Stimulated activated CD8-positive, alpha-beta memory T cell treated with anti-CD3 and anti-CD28 coated beads, Interleukin-7, amount 100 ng/mL, for 48 hours (primary cell): ENCODE results near the gene SUPT4H1.
"Not testable (repeated sequence)": the region's sequence is repeated elsewhere in the genome, so short reads cannot be mapped to it uniquely, and the experiment has no call there.

Experiments
- DNase-seq, 2 donors: peaks; one replicate each; pipeline ENCODE4 v3.0.0-alpha.2; 2020; ENCODE audit warnings: low read depth in 1 of 2; ENCODE audit errors: extremely low read depth in 1 of 2

The SUPT4H1 gene

GRCh38 chr17:58351831-58352595, at the start of gene SUPT4H1:
Gene SUPT4H1, minus strand, starts transcription at chr17:58352201. Its CDS starts 66 bp downstream, at chr17:58352135.
- DNase-seq = peak; percentile 84

DNA sequence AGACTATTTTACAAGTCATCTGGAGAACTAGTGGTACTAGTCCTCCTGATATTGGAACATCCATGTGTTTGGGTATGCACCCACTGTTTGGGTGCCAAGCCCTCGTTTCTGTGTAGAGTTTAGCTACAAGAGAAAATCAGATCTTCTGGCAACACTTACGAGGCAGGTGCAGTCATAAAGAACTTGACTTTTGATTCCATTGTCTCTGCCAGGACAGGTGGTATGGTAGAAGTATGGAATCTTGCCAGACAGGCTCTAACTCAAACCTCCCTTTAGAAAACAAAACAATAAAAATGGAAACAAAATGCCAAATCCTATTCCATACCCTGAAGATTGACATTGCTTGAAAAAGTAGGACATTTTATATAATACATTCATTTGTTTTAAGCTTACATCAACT, 49.3 kb upstream of the SUPT4H1 start:
- DNase-seq = no peak

DNA sequence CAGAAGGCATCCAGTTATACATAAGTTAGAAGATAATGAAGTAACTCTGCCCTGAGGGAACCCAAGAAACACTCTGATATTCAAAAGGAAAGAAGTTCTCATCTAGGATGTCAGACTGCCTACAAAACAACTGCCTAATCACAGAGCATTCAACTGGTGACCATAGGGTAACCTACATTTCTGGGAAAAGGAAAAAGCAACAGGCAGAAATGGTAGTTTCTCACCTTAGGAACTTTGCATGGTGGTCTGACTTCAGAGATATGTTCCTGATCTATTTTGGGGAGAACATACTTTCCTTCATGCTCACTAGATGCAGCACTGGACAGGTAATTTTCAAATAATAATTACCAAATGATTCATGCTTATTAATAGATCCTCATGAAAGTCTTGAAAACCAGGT, 48.8 kb upstream of the SUPT4H1 start:
- DNase-seq = no peak

DNA sequence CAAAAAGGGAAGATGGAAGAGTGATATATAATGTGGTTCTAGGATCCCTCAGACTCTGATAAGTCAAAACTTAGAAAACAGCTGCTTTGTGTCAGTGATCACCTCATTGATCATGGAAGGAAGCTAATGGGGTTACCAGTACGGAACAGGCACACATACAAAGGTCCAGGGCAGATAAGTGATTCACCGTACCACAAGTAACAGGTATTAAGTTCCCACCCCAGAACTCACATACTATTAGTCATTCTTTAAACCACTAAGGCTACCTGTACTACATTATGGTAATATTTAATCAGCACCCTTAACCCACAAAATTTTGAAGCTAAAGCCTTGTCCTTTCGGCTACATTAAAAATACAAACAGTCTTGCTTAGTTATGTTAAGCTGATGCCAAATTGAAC, 48.0 kb upstream of the SUPT4H1 start:
- DNase-seq = no peak

DNA sequence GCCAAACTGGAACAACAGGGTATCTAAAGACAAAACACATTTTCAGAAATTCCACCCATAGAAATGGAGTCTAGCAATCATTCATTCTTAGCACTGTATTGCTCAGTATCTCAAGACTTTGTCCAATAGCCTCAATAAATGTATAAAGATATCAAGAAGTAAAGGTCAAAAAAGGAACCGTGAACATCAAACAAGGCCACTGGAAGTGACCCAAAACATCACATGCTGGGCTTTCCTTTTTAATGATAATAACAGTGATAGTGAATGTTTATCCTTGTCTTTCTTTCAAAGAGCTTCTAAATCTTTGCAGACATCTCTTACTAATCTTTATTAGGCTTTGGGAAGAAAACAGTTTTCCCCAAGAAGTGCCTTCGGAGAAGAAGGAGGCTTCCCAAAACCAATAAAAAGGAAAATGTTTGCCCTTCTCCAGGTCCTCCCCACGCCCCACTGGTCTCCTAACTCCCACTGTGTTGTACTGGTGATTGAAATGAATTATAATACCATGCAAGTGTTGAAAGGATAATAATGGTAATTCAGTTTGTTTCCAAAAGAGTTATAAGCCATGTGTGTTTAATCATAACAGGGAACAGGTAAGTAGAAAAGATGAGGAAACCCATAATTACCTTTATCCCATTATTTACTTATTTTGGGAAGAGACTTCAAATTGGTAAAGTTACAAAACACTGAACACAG, 46.7 kb upstream of the SUPT4H1 start:
- no peak for DNase-seq

- not testable (repeated sequence) for DNase-seq
Observed at GRCh38 chr17:58397421-58397820, 45.4 kb upstream of the SUPT4H1 start.

- no peak for DNase-seq
Observed at GRCh38 chr17:58396173-58396572, 44.2 kb upstream of the SUPT4H1 start.

DNA sequence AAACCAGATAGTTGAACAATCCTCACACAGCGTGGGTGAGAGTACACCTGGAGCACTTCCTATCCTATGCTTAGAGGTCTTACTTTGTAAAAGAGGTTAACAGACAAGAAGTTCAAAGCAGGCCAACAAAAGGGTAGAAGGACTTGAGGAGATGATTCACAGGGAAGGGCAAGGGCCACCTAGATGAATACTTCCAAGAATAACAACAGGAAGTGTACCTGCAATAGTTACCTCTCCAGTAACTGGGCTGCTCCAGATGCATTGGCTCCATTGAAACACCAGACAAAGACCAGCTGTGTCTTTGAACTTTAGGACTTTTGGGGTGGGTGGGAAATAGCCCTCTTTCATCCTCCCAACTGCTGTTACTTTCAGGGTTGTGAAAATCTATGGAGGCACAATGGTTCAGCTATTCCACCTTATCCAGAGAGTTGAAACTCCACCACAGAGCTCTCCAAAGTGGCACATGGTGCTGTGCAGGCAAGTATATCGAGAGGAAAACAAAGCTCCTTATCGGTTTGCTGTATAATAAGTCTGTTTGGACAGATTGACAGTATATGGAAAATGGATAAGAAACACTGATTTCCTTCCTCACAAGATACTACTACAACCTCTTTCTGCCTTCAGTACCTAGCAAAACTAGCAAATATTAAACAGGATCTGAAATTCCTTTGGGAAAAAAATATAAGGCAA, 42.7 kb upstream of the SUPT4H1 start:
- DNase-seq = no peak

DNA sequence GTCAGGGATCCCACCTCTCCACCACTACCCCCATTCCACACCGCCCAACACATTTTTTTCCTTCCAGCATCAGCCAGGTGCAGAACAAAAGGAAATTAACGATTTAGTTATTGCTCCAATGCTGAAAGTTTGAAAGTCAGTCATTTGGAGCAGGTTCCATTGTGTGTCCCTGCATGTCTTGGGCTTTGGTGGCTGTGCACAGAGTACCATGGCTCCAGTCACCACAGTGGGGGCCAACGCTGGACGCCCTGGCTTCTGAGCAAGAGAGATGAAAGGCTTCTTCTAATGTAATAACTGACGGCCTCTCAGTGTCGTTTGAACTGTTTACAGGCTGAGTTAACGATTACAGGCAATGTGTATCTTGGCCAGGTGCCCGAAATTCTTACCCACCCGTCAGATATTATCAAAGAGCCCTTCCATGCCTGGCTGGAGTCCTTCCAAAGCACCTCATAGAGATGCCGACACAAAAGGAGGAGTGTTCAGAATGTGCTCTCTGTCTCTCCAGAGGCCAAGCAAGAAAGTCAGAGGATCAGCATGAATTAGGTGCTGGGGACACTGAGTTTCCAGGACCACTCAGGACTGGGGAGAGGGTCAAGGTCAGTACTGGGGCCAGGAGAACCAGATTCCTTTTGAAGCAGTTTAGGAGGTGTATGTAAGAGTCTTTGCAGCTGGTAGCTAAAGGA, 39.4 kb upstream of the SUPT4H1 start:
- DNase-seq = no peak

- DNase-seq = no peak
Observed at GRCh38 chr17:58390884-58391283, 38.9 kb upstream of the SUPT4H1 start.

GRCh38 chr17:58388302-58389190, 36.5 kb upstream of the SUPT4H1 start:
- no peak for DNase-seq

GRCh38 chr17:58387834-58388233, 35.8 kb upstream of the SUPT4H1 start:
- peak in 1 of 2 donors; percentile 14 for DNase-seq

DNA sequence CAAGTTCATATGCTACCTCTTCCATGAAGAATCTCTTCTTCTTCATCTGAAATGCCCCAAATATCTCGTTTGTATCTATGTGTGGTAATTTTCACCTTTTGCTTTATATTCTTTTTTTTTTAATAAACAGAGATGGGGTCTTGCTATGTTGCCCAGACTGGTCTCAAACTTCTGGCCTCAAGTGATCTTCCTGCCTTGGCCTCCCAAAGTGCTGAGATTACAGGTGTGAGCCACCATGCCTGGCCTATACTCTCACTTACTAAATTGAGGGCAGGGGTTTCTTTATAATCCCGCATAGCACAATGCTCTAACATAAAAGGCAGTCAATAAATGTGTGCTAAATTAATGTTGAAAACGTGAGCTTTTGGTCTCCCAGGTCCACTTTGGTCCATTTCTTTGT, 34.7 kb upstream of the SUPT4H1 start:
- DNase-seq = no peak

DNA sequence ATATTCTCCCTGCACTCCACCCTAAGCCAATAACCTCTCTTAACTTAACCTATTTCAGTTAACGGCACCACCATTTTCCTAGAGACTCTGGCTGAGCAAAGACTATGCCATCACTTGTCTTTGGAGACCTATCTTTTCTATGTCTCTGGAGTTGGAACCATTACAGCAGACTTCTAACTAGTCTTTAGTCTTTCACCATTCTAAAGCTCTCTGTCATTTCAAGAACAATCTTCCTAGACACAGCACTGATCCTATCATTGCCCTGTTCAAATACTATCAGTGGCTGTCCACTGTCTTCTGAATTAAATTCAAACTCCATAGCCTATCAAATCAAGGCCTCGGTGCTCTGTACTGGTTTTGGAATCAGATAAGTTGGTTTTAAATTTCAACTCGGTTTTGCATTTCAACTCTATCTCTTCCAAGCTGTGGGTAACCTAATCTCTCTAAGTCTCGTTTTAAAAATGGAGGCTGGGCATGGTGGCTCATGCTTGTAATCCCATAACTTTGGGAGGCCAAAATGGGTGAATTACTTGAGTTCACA, 33.4 kb upstream of the SUPT4H1 start:
- no peak for DNase-seq

DNA sequence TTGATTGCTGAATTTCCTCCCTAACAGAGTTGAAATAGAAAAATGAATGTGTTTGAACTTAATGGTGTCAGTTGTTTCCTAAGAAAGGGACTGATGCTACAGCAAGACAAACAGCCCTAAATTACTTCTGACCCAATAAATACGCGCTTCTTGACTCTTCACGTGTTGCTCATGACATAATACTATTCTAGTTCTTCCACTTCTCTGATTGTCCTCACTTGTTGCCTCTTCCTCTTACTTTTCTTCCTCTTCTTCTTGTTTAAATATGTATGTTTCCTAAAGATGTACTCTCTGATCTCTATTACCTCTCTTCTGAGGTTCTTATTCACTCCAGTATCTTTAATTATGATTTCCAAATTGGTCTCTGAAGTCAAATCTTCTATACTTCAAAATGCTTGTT, 32.9 kb upstream of the SUPT4H1 start:
- DNase-seq = no peak

DNA sequence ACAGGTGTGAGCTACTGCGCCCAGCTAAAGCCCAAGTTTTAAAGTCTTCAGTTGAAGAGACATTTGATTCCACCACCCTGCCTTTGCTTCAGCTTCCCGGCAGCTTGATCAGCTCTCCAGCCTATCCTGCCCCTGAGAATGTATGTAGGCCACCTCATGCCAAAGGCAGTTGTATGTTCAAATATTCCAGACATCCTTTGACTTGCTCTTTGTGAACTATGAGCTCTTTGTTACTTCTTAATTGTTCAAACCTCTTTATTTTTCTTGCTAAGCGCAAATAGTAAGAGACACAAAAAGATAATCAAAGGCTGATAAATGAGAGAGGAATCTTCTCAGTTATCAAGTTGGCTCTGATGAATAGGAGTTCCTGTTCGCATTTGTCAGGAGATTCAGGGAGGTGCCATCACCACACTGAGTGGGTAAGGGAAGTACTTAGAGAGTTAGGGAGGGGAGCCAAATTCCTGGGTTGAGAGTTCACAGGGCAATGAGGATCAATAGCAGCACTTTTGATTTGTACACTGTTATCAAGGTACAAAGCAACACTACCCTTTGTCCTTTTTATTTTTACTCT, 32.0 kb upstream of the SUPT4H1 start:
- DNase-seq = no peak

DNA sequence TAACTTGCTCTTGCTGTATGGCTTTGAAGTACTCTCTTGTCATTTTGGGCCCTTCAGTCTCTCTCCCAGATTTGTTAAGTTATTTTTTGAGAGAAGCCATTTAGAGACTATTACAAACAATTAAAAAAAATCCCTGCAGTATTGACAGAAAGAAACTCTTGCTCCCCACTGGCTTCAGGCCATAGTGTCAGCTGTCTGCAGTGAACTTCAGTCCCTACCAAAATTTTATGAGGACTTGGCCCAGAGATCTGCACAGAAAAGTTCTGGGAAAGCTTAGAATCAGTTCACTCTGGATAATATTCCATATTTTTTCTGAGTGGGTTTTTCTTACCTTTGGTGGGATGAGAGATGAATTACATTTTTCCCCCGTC, 30.9 kb upstream of the SUPT4H1 start:
- DNase-seq = no peak

DNA sequence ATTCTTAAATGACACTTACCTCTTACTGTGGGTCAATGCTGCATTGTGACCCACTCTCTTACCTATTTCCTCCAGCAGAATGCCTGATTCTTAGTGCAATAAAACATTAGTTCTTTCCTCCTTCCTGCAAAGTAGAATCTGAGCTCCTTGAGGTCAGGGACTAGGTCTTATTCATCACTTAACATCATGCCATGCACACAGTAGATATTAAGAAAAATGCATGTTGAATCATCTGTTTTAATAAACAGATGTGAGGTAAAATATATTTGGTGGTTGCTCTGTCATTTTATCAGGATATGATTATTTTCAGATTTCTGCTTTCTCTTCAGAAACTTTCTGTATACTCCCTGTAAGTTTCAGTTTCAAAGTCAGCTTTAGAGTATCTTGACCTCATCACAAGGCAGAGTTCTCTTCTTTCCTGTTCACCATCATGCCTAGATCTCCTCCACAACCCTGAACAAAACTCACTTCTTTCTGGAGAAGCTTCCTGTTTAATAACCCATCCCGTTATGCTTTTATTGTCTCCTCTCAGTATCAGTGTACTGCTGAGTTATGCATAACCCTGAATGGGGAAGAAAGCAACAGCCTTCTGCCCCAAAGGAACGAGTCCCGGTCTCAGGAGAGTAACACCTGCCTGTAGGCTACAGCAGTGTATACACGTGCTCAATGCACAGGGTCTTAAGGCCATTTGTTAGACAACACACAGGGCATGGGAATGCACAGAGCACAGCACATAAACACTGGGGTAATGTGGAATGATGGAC, 30.3 kb upstream of the SUPT4H1 start:
- DNase-seq = no peak
